HepG2 (cell line): ENCODE data around the gene HRCT1. TPM values are rescaled to one million over a fixed set of nuclear protein-coding genes. Genes with fewer than 3 reads are reported as not detected.

Experiments
- ATAC-seq: fragments of 200-7000 bp; cut with Tn5 transposase; 3 replicates; pipeline ENCODE4 v1.9.1; 2020; ENCODE audit warnings: mild to moderate bottlenecking, moderate library complexity
- BruUV-seq: library from RNA; stranded (reverse); fragments of 400-500 nt; replicated peaks from 2 replicates; lab custom pipeline; 2021; lab: Mats Ljungman, UMichigan
- CTCF ChIA-PET: fragments of 300-600 bp; formaldehyde crosslinking; extraction: SDS; loops from one replicate; lab custom pipeline; 2021; ENCODE audit warnings: low total read pairs, inconsistent platforms, low intra/inter-chr PET ratio; lab: Yijun Ruan, JAX
- POLR2A ChIA-PET: fragments of 350-600 bp; sonication (Branson Sonifier 250); formaldehyde crosslinking; loops from one replicate; lab custom pipeline; 2020; ENCODE audit warnings: antibody characterized with exemption, inconsistent platforms; lab: Yijun Ruan, JAX
- DNase-seq: peaks from one replicate; pipeline ENCODE4 v3.0.0-alpha.2; 2015; ENCODE audit warnings: low spot score
- FAIRE-seq: peaks from 3 replicates; lab custom pipeline; 2011; peaks lifted over from hg19 to GRCh38; lab: Jason Lieb, UNC
- H2AFZ ChIP-seq: one replicate; pipeline ENCODE4 v1.6.1; 2011; ENCODE audit warnings: low read length, inconsistent platforms
- H3K27ac ChIP-seq: fragments of 300-600 bp; 3 replicates; pipeline ENCODE4 v1.8.0; 2011; ENCODE audit warnings: mixed run types, mild to moderate bottlenecking, mixed read lengths, low read length, inconsistent platforms; ENCODE audit not compliant: insufficient read depth; ENCODE audit errors: extremely low read length
- H3K27me3 ChIP-seq, 2 experiments: fragments of 200-600 bp in 1 of 2; 2 replicates in 1 of 2; 3 replicates in 1 of 2; pipeline versions ENCODE4 v1.6.0 to v1.8.0; 2011; ENCODE audit warnings: low read length in 2 of 2, mild to moderate bottlenecking in 2 of 2, moderate library complexity in 2 of 2, inconsistent platforms in 1 of 2; ENCODE audit not compliant: insufficient read depth in 2 of 2, control insufficient read depth in 1 of 2
- H3K36me3 ChIP-seq, 2 experiments: fragments of 200-600 bp in 1 of 2; replicated peaks in 1 of 2; 2 replicates in 1 of 2; 3 replicates in 1 of 2; pipeline versions ENCODE4 v1.5.1 to v1.8.0; 2011; ENCODE audit warnings: low read length in 2 of 2, inconsistent platforms in 1 of 2; ENCODE audit not compliant: insufficient read depth in 2 of 2, control insufficient read depth in 1 of 2
- H3K4me1 ChIP-seq: 2 replicates; pipeline ENCODE4 v1.5.1; 2012; ENCODE audit warnings: low read length, inconsistent platforms; ENCODE audit not compliant: insufficient read depth
- H3K4me2 ChIP-seq: 2 replicates; pipeline ENCODE4 v1.6.0; 2011; ENCODE audit warnings: low read depth, low read length, inconsistent platforms
- H3K4me3 ChIP-seq, 3 experiments: fragments of 200-600 bp in 1 of 3; sonication (generic), shearing (Covaris generic) in 1 of 3; replicated peaks in 1 of 3; 2 replicates each; pipeline ENCODE4 v1.5.1; 2011 to 2016; ENCODE audit warnings: low read length in 3 of 3, inconsistent platforms in 2 of 3, low read depth in 2 of 3, mild to moderate bottlenecking in 2 of 3, control low read depth in 1 of 3, mixed read lengths in 1 of 3; ENCODE audit not compliant: insufficient read depth in 1 of 3
- H3K79me2 ChIP-seq: one replicate; pipeline ENCODE4 v1.6.1; 2011; ENCODE audit warnings: low read length, inconsistent platforms; ENCODE audit not compliant: insufficient read depth
- H3K9ac ChIP-seq: 2 replicates; pipeline ENCODE4 v1.6.0; 2011; ENCODE audit warnings: mild to moderate bottlenecking, low read depth, low read length, inconsistent platforms; ENCODE audit not compliant: insufficient read depth
- H3K9me3 ChIP-seq: 2 replicates; pipeline ENCODE4 v1.5.1; 2012; ENCODE audit warnings: mild to moderate bottlenecking, low read length
- H4K20me1 ChIP-seq: 2 replicates; pipeline ENCODE4 v1.6.0; 2011; ENCODE audit warnings: inconsistent platforms, mild to moderate bottlenecking, low read length, moderate library complexity; ENCODE audit not compliant: insufficient read depth
- MAZ ChIP-seq, 2 experiments: sonication (generic) in 1 of 2; formaldehyde crosslinking in 1 of 2; IDR thresholded peaks; 2 replicates each; pipeline versions ENCODE4 v1.5.0 to v1.6.1; 2012 to 2020; ENCODE audit warnings: low read depth in 2 of 2, mild to moderate bottlenecking in 2 of 2, borderline replicate concordance in 1 of 2, improper control_type of control experiment in 1 of 2, low read length in 1 of 2, missing genetic modification reagents in 1 of 2, moderate library complexity in 1 of 2
- ZKSCAN5 ChIP-seq: sonication (generic); formaldehyde crosslinking; IDR thresholded peaks from 2 replicates; pipeline ENCODE4 v1.5.1; 2020; ENCODE audit warnings: mild to moderate bottlenecking, missing genetic modification reagents
- ZNF468 ChIP-seq: sonication (generic); formaldehyde crosslinking; IDR thresholded peaks from 2 replicates; pipeline ENCODE4 v1.8.0; 2022; ENCODE audit warnings: mild to moderate bottlenecking, moderate library complexity, missing genetic modification reagents
- ZNF546 ChIP-seq: sonication (generic); formaldehyde crosslinking; conservative IDR thresholded peaks from 2 replicates; pipeline ENCODE4 v1.8.1; 2023; ENCODE audit warnings: mild to moderate bottlenecking, missing genetic modification reagents
- ZNF567 ChIP-seq: sonication (generic); formaldehyde crosslinking; IDR thresholded peaks from 2 replicates; pipeline ENCODE4 v1.8.1; 2023; ENCODE audit warnings: mild to moderate bottlenecking, missing genetic modification reagents, borderline replicate concordance
- ZNF850 ChIP-seq: sonication (generic); formaldehyde crosslinking; conservative IDR thresholded peaks from 2 replicates; pipeline ENCODE4 v1.9.0; 2021; ENCODE audit warnings: mild to moderate bottlenecking, missing genetic modification reagents
- WGBS: methylation state at CpG from one replicate; pipeline ENCODE4 v1.1.6; 2017; ENCODE audit warnings: low lambda C conversion rate; 5-methylcytosine and 5-hydroxymethylcytosine counted together
- in situ Hi-C: cut with HindIII; loops from 2 replicates; pipeline ENCODE4 v1.10.0; 2017; ENCODE audit warnings: low pct_unique_long_range_greater_than_20kb; ENCODE audit not compliant: extremely low pct_ligation_motif_present
- intact Hi-C: fragments of 100-400 bp; cut with micrococcal nuclease; formaldehyde crosslinking; loops from one replicate; pipeline ENCODE4 v1.10.0; 2022; ENCODE audit not compliant: unreplicated experiment
- polyA plus RNA-seq, 8 experiments: library from polyadenylated mRNA; depleted of rRNA in 3 of 8; stranded (reverse) in 7 of 8; unstranded in 1 of 8; fragments of >200 nt; fragmentation: Illumina TruSeq in 4 of 8; extraction: Trizol in 4 of 8; gene quantifications; 2 replicates each; pipeline versions ENCODE4 v1.2.1 to v1.2.3, GENCODE V29; 2011 to 2016; ENCODE audit warnings: low read depth in 4 of 8, missing spikeins in 1 of 8, mixed read lengths in 1 of 8; ENCODE audit not compliant: insufficient read depth in 1 of 8
- total RNA-seq, 5 experiments: library from RNA; depleted of rRNA; stranded (reverse); fragments of >200 nt; fragmentation: Illumina TruSeq; extraction: Trizol; gene quantifications; 2 replicates each; pipeline ENCODE4 v1.2.3, GENCODE V29; 2016; ENCODE audit warnings: low read depth in 1 of 5
- TF ChIP-seq, protein P1 (sequence below): sonication (generic); formaldehyde crosslinking; IDR thresholded peaks from 2 replicates; pipeline ENCODE4 v1.5.1; 2020; ENCODE audit warnings: mild to moderate bottlenecking, missing genetic modification reagents, moderate library complexity
- TF ChIP-seq, protein P2 (sequence below): sonication (generic); formaldehyde crosslinking; IDR thresholded peaks from 2 replicates; pipeline ENCODE4 v1.8.0; 2022; ENCODE audit warnings: missing genetic modification reagents, mild to moderate bottlenecking, borderline replicate concordance

HRCT1 gene
- total and polyA plus RNA-seq, 2 of the 13 experiments (the other 11 are each of a cell fraction or from before 2014, with no cell fraction given): 0.13 TPM; not detected in 1

- TF ChIP-seq, protein P1, sequence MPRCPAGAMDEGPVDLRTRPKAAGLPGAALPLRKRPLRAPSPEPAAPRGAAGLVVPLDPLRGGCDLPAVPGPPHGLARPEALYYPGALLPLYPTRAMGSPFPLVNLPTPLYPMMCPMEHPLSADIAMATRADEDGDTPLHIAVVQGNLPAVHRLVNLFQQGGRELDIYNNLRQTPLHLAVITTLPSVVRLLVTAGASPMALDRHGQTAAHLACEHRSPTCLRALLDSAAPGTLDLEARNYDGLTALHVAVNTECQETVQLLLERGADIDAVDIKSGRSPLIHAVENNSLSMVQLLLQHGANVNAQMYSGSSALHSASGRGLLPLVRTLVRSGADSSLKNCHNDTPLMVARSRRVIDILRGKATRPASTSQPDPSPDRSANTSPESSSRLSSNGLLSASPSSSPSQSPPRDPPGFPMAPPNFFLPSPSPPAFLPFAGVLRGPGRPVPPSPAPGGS (CRISPR knock-in tag): no peak
- TF ChIP-seq MAZ (IDR thresholded peaks at IDR 0.05; ENCODE audit: borderline replicate concordance, low read depth, low read length) (no peak), MAZ (CRISPR knock-in tag; IDR thresholded peaks at IDR 0.05; ENCODE audit: low read depth) (no peak), ZNF850 (no peak), ZNF567 (CRISPR knock-in tag) (no peak), ZNF546 (CRISPR knock-in tag) (no peak), ZKSCAN5 (no peak)
These were observed 14.1 kb downstream of the HRCT1 start (continued) for GRCh38 chr9:35920051-35920620.

- H3K4me3 ChIP-seq: no peak overlapping the region
- no peaks in the 10 kb centered on the region for H3K9me3 ChIP-seq
- no TSS peak for BruUV-seq
- no peak overlapping the region for H3K4me2 ChIP-seq
- ChIA-PET CTCF (no interaction called here), POLR2A (no interaction called here)
- DNase-seq: no peak
- peak overlapping the region; percentile 3 for H3K27ac ChIP-seq
- no peak overlapping the region for H2AFZ ChIP-seq
- intact Hi-C loops (no loop called here), in situ Hi-C loops (no loop called here)
- H3K79me2 ChIP-seq: no peaks in the 10 kb centered on the region
- ATAC-seq: no peak
- no peaks in the 10 kb centered on the region for H3K27me3 ChIP-seq
- peaks cover 28% of the 10 kb centered on the region for H3K4me1 ChIP-seq
- 95% methylated on average over 1 of the region's 1 CpG for WGBS
- TF ChIP-seq, protein P2, sequence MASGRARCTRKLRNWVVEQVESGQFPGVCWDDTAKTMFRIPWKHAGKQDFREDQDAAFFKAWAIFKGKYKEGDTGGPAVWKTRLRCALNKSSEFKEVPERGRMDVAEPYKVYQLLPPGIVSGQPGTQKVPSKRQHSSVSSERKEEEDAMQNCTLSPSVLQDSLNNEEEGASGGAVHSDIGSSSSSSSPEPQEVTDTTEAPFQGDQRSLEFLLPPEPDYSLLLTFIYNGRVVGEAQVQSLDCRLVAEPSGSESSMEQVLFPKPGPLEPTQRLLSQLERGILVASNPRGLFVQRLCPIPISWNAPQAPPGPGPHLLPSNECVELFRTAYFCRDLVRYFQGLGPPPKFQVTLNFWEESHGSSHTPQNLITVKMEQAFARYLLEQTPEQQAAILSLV: no peak
- no peak for TF ChIP-seq ZNF468 (CRISPR knock-in tag)
- no peaks in the 10 kb centered on the region for H3K36me3 ChIP-seq
- no peaks in the 10 kb centered on the region for H4K20me1 ChIP-seq
- no peak for FAIRE-seq
- H3K9ac ChIP-seq: no peak overlapping the region
These were observed 17.6 kb downstream of the HRCT1 start for GRCh38 chr9:35923598-35923926.
